ENCODE results near the gene PCSK2.
A peak's percentile ranks its signal among the peaks of the same experiment; 100 is the strongest.

Gene PCSK2

DNA sequence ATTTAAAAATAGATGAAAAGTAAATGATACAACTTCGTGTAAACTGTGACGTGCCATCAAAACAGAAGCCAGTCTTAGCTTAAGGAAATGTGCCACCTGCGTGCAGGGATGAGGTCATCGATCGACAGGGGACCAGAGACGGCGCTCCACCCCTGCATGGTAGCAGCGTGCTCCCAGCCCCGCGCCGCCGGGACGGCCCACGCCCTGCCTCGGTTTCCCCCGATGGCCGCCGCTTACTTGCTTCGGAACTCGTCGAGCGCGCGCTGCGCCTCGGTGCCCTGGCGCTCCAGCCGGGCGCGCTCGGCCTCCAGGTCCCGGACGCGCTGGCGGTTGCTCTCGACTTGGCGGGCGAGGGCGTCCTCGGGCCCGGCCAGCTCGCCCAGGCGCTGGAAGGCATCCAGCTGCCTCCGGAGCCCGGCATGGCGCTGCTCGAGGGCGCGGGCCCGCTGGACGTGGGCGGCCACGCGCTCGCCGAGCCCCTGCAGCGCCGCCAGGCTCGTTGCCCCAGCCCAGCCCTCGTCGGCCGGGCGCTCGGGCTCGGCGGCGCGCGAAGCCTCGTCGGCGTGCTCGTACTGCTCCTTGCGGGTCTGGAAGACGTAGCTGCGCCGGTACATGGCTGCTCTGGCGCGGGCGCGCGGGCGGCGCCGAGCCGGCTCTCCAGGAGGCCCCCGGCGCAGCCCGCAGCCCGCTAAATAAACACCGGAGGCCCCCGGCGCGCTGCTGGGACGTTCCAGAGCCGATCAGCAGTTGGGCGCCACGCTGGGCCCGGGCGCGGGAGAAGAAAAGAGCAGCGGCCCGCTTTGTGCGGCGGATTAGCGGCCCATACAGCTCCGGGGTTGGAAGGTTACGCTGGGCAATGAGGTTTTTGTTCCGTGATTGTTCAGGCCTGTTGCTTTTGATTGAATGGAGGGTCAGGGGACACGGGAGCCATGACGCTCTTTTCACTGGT lies 304.1 kb downstream of the PCSK2 start, which contains the start of gene BFSP1:
Gene BFSP1 (minus strand): TSS at position 664 of the 949 bp plus-strand sequence. CDS start 50 bp downstream, at position 614.
- TF ChIP-seq, protein P1, sequence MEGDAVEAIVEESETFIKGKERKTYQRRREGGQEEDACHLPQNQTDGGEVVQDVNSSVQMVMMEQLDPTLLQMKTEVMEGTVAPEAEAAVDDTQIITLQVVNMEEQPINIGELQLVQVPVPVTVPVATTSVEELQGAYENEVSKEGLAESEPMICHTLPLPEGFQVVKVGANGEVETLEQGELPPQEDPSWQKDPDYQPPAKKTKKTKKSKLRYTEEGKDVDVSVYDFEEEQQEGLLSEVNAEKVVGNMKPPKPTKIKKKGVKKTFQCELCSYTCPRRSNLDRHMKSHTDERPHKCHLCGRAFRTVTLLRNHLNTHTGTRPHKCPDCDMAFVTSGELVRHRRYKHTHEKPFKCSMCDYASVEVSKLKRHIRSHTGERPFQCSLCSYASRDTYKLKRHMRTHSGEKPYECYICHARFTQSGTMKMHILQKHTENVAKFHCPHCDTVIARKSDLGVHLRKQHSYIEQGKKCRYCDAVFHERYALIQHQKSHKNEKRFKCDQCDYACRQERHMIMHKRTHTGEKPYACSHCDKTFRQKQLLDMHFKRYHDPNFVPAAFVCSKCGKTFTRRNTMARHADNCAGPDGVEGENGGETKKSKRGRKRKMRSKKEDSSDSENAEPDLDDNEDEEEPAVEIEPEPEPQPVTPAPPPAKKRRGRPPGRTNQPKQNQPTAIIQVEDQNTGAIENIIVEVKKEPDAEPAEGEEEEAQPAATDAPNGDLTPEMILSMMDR (IDR thresholded peaks at IDR 0.05; ENCODE audit: borderline replicate concordance, insufficient read depth, low read depth, low read length) = no peak
- peak within 1 kb of the TSS; percentile 43 for H3K4me3 ChIP-seq (ENCODE audit: low read depth, low read length)

DNA sequence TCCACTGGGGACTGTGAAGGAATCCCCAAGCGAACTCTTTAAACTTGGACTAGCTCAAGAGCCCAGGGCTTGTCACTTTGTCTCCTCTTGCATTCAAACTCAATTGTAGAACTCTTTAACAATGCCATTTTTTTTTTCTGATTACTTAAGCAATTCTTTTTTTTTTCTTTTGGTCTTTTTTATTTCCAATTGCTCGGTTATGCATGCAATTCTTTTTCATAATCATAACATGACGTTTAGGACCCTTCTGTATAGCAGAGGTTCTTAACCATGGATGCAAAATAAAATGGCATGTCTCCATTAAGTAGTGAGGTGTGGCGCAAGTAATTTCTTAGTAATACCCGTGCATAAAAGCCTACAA lies 304.8 kb downstream of the PCSK2 start:
- TF ChIP-seq, protein P1 (IDR thresholded peaks at IDR 0.05; ENCODE audit: borderline replicate concordance, insufficient read depth, low read depth, low read length) = no peak
- H3K4me3 ChIP-seq (ENCODE audit: low read depth, low read length) = peak overlapping the region; percentile 43

DNA sequence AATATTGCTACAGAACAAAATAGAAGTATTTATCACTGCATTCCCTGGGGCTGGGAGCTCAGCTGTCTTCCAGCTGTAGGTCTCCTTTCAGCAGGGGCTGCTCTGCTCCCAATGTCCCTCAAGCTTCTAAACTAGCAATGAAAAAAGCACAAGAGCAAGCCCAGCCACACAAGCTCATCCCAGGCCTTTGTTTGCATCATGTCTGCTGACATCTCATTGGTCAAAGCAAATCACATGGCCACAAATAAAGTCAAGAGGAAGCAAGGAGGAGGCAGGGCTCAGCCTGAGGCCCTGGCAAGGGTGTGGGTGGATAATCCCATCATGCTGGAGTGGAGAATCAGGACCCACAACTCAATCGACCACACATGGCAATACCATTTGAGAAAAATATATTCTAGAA lies 306.6 kb downstream of the PCSK2 start:
- no peak overlapping the region for H3K4me3 ChIP-seq (ENCODE audit: low read depth, low read length)
- TF ChIP-seq, protein P1 (IDR thresholded peaks at IDR 0.05; ENCODE audit: borderline replicate concordance, insufficient read depth, low read depth, low read length) = no peak

DNA sequence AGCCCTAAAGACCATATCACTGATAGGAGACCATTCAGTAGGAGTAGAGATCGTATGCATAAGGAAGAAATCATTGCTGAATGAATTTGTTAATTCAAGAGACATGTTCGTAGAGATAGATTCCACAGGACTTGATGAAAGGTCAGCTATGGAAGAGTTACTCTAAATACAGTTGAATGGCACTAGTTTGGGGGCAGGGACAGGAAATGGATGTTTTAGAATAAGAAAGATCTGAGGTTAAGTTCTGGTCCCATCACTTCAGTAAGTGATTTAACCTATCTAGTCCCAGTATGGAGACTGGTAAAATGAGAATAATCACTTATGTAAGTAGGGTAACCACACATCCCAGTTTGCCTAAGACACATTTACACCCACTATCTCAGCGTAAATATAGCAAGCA lies 307.2 kb downstream of the PCSK2 start:
- H3K4me3 ChIP-seq (ENCODE audit: low read depth, low read length) = no peak overlapping the region
- TF ChIP-seq, protein P1 (IDR thresholded peaks at IDR 0.05; ENCODE audit: borderline replicate concordance, insufficient read depth, low read depth, low read length) = no peak
